ENCODE results near the gene XPNPEP1. TPM values are rescaled to one million over a fixed set of nuclear protein-coding genes. Genes with fewer than 3 reads are reported as not detected.

XPNPEP1 gene
- total RNA-seq, 1 donor from 2014 or later: 85.1 TPM

GRCh38 chr10:109852475-109853037, 70.8 kb downstream of the XPNPEP1 start:
- Mint-ChIP-seq H3K36me3 (ENCODE audit: low read depth) (no peaks in the 10 kb centered on the region), H3K9me3 (no peaks in the 10 kb centered on the region), H3K27ac (no peak overlapping the region), H3K27me3 (ENCODE audit: insufficient read depth) (peaks cover 3% of the 10 kb centered on the region), H3K4me3 (no peak overlapping the region), H3K4me1 (ENCODE audit: low read depth) (peaks cover 16% of the 10 kb centered on the region)
- intact Hi-C loops (cut with micrococcal nuclease): loop anchor here (5.0 kb wide), 1 partner anchor 1305 kb away; no protein-coding TSS in a partner anchor
- peak; percentile 55 for DNase-seq (ENCODE audit: low spot score)

- H3K27me3 Mint-ChIP-seq (ENCODE audit: insufficient read depth): peaks cover 5% of the 10 kb centered on the region
- no peaks in the 10 kb centered on the region for H3K9me3 Mint-ChIP-seq
- intact Hi-C loops (cut with micrococcal nuclease): loop anchor here (5.0 kb wide), 1 partner anchor 1305 kb away; no protein-coding TSS in a partner anchor
- no peaks in the 10 kb centered on the region for H3K36me3 Mint-ChIP-seq (ENCODE audit: low read depth)
- peaks cover 16% of the 10 kb centered on the region for H3K4me1 Mint-ChIP-seq (ENCODE audit: low read depth)
- DNase-seq (ENCODE audit: low spot score): no peak
- no peak overlapping the region for H3K27ac Mint-ChIP-seq
- no peak overlapping the region for H3K4me3 Mint-ChIP-seq
Measured at GRCh38 chr10:109851616-109852474, 71.5 kb downstream of the XPNPEP1 start.

- intact Hi-C loops (cut with micrococcal nuclease): no loop called here
- no peak for DNase-seq (ENCODE audit: low spot score)
- Mint-ChIP-seq H3K4me1 (ENCODE audit: low read depth) (peaks cover 4% of the 10 kb centered on the region), H3K9me3 (no peaks in the 10 kb centered on the region), H3K27me3 (ENCODE audit: insufficient read depth) (peaks cover 16% of the 10 kb centered on the region), H3K4me3 (no peak overlapping the region), H3K36me3 (ENCODE audit: low read depth) (no peaks in the 10 kb centered on the region), H3K27ac (no peak overlapping the region)
Measured at GRCh38 chr10:109846832-109847231, 76.5 kb downstream of the XPNPEP1 start.

- no peaks in the 10 kb centered on the region for H3K4me1 Mint-ChIP-seq (ENCODE audit: low read depth)
- H3K4me3 Mint-ChIP-seq: no peak overlapping the region
- no peaks in the 10 kb centered on the region for H3K36me3 Mint-ChIP-seq (ENCODE audit: low read depth)
- H3K9me3 Mint-ChIP-seq: no peaks in the 10 kb centered on the region
- DNase-seq (ENCODE audit: low spot score): no peak
- H3K27me3 Mint-ChIP-seq (ENCODE audit: insufficient read depth): peaks cover 16% of the 10 kb centered on the region
- H3K27ac Mint-ChIP-seq: no peak overlapping the region
- intact Hi-C loops (cut with micrococcal nuclease): no loop called here
Measured at GRCh38 chr10:109845308-109845707, 78.0 kb downstream of the XPNPEP1 start.

- no peaks in the 10 kb centered on the region for H3K36me3 Mint-ChIP-seq (ENCODE audit: low read depth)
- H3K4me1 Mint-ChIP-seq (ENCODE audit: low read depth): no peaks in the 10 kb centered on the region
- no peak overlapping the region for H3K27ac Mint-ChIP-seq
- DNase-seq (ENCODE audit: low spot score): no peak
- H3K27me3 Mint-ChIP-seq (ENCODE audit: insufficient read depth): peaks cover 12% of the 10 kb centered on the region
- H3K9me3 Mint-ChIP-seq: no peaks in the 10 kb centered on the region
- intact Hi-C loops (cut with micrococcal nuclease): no loop called here
- H3K4me3 Mint-ChIP-seq: no peak overlapping the region
Measured at GRCh38 chr10:109838592-109839244, 84.6 kb downstream of the XPNPEP1 start.

GRCh38 chr10:109837384-109837783, 85.9 kb downstream of the XPNPEP1 start:
- H3K9me3 Mint-ChIP-seq: peaks cover under 1% of the 10 kb centered on the region
- intact Hi-C loops (cut with micrococcal nuclease): no loop called here
- H3K4me3 Mint-ChIP-seq: no peak overlapping the region

GRCh38 chr10:109835257-109835656, 88.1 kb downstream of the XPNPEP1 start:
- Mint-ChIP-seq H3K9me3 (peaks cover 7% of the 10 kb centered on the region), H3K4me1 (ENCODE audit: low read depth) (no peaks in the 10 kb centered on the region), H3K4me3 (no peak overlapping the region), H3K27ac (no peak overlapping the region), H3K27me3 (ENCODE audit: insufficient read depth) (peaks cover 8% of the 10 kb centered on the region), H3K36me3 (ENCODE audit: low read depth) (no peaks in the 10 kb centered on the region)
- intact Hi-C loops (cut with micrococcal nuclease): no loop called here
- no peak for DNase-seq (ENCODE audit: low spot score)

More at GRCh38 chr10:109837384-109837783, 85.9 kb downstream of the XPNPEP1 start:
- Mint-ChIP-seq H3K27me3 (ENCODE audit: insufficient read depth) (peaks cover 11% of the 10 kb centered on the region), H3K36me3 (ENCODE audit: low read depth) (no peaks in the 10 kb centered on the region), H3K4me1 (ENCODE audit: low read depth) (no peaks in the 10 kb centered on the region), H3K27ac (no peak overlapping the region)
- no peak for DNase-seq (ENCODE audit: low spot score)

GRCh38 chr10:109831846-109832245, 91.5 kb downstream of the XPNPEP1 start:
- peaks cover 4% of the 10 kb centered on the region for H3K27me3 Mint-ChIP-seq (ENCODE audit: insufficient read depth)
- H3K36me3 Mint-ChIP-seq (ENCODE audit: low read depth): no peaks in the 10 kb centered on the region
- intact Hi-C loops (cut with micrococcal nuclease): no loop called here
- H3K27ac Mint-ChIP-seq: no peak overlapping the region
- no peak overlapping the region for H3K4me3 Mint-ChIP-seq
- peaks cover 7% of the 10 kb centered on the region for H3K9me3 Mint-ChIP-seq
- no peak for DNase-seq (ENCODE audit: low spot score)
- no peaks in the 10 kb centered on the region for H3K4me1 Mint-ChIP-seq (ENCODE audit: low read depth)

- Mint-ChIP-seq H3K36me3 (ENCODE audit: low read depth) (no peaks in the 10 kb centered on the region), H3K27me3 (ENCODE audit: insufficient read depth) (peaks cover 3% of the 10 kb centered on the region), H3K4me3 (no peak overlapping the region), H3K27ac (no peak overlapping the region), H3K4me1 (ENCODE audit: low read depth) (no peaks in the 10 kb centered on the region), H3K9me3 (no peaks in the 10 kb centered on the region)
- intact Hi-C loops (cut with micrococcal nuclease): no loop called here
- DNase-seq (ENCODE audit: low spot score): no peak
Measured at GRCh38 chr10:109824206-109824605, 99.1 kb downstream of the XPNPEP1 start.

- Mint-ChIP-seq H3K36me3 (ENCODE audit: low read depth) (no peaks in the 10 kb centered on the region), H3K4me1 (ENCODE audit: low read depth) (no peaks in the 10 kb centered on the region), H3K9me3 (no peaks in the 10 kb centered on the region), H3K27ac (no peak overlapping the region), H3K27me3 (ENCODE audit: insufficient read depth) (peaks cover 3% of the 10 kb centered on the region), H3K4me3 (no peak overlapping the region)
- DNase-seq (ENCODE audit: low spot score): no peak
- intact Hi-C loops (cut with micrococcal nuclease): no loop called here
Measured at GRCh38 chr10:109823196-109823595, 100.1 kb downstream of the XPNPEP1 start.

GRCh38 chr10:109821672-109822071, 101.6 kb downstream of the XPNPEP1 start:
- H3K9me3 Mint-ChIP-seq: no peaks in the 10 kb centered on the region
- peaks cover 3% of the 10 kb centered on the region for H3K27me3 Mint-ChIP-seq (ENCODE audit: insufficient read depth)
- H3K27ac Mint-ChIP-seq: no peak overlapping the region
- no peak overlapping the region for H3K4me3 Mint-ChIP-seq
- intact Hi-C loops (cut with micrococcal nuclease): no loop called here
- H3K4me1 Mint-ChIP-seq (ENCODE audit: low read depth): no peaks in the 10 kb centered on the region
- DNase-seq (ENCODE audit: low spot score): no peak
- H3K36me3 Mint-ChIP-seq (ENCODE audit: low read depth): no peaks in the 10 kb centered on the region

GRCh38 chr10:109820620-109821405, 102.5 kb downstream of the XPNPEP1 start:
- no peak overlapping the region for H3K4me3 Mint-ChIP-seq
- intact Hi-C loops (cut with micrococcal nuclease): no loop called here
- DNase-seq (ENCODE audit: low spot score): no peak

More at GRCh38 chr10:109820620-109821405, 102.5 kb downstream of the XPNPEP1 start:
- Mint-ChIP-seq H3K27ac (no peak overlapping the region), H3K27me3 (ENCODE audit: insufficient read depth) (peaks cover 3% of the 10 kb centered on the region), H3K4me1 (ENCODE audit: low read depth) (no peaks in the 10 kb centered on the region), H3K36me3 (ENCODE audit: low read depth) (no peaks in the 10 kb centered on the region), H3K9me3 (no peaks in the 10 kb centered on the region)
